HG03064 (cell line): ENCODE results near the gene MAPK4.
"Not testable (repeated sequence)": the region's sequence is repeated elsewhere in the genome, so short reads cannot be mapped to it uniquely, and the experiment has no call there.

Experiments
- ATAC-seq: cut with Tn5 transposase; IDR thresholded peaks from one replicate; pipeline ENCODE4 v1.9.1; 2021; ENCODE audit warnings: low read depth; ENCODE audit not compliant: unreplicated experiment

The MAPK4 gene

DNA sequence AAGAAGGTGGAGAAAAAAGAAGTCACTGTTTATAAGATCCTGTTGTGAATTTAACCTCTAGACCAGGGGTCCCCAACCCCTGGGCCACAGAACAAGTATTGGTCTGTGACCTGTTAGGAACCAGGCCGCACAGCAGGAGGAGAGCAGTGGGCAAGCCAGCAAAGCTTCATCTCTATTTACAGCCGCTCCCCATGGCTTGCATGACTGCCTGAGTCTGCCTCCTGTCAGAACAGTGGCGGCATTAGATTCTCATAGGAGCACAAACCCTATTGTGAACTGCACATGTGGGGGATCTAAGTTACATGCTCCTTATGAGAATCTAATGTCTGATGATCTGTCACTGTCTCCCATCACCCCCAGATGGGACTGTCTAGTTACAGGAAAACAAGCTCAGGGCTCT, 13.3 kb downstream of the MAPK4 start:
- ATAC-seq: not testable (repeated sequence)

DNA sequence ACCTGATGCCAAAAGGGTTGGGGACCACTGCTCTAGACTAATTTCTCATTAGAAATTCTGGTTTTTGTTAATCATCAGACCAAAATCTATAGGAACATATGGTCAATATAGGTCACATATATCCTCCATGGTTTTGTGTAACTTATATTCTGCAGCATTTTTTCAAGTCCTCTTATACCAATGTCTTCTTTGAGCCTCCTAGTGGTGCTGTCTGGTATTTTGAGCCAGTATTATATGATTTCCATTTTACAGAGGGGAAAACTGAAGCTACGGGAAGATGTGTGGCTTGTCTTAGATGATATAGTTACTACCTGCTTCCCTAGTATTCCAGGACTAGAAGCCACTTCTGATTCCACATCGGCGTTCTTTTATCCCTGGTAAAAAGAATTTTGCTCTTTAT, 13.8 kb downstream of the MAPK4 start:
- ATAC-seq: no peak

DNA sequence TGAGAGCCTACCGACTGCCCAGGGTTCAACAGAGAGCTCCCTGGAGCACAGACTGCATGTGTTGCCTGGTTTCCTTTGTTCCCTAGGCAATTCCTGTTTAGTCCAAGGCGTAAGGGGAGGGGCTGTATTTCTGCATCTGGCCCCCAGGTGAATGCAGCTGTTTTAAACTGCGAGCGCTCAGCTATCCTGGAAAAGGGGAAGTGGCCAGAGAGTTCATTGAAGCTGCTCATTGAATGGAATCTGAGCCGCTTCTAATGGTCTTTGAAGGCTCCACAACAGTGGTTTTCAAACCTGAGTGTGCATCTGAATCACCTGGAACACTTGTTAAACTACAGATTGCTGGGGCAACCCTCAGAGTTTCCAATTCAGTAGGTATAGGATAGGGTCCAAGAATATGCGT, 18.1 kb downstream of the MAPK4 start:
- ATAC-seq: no peak

DNA sequence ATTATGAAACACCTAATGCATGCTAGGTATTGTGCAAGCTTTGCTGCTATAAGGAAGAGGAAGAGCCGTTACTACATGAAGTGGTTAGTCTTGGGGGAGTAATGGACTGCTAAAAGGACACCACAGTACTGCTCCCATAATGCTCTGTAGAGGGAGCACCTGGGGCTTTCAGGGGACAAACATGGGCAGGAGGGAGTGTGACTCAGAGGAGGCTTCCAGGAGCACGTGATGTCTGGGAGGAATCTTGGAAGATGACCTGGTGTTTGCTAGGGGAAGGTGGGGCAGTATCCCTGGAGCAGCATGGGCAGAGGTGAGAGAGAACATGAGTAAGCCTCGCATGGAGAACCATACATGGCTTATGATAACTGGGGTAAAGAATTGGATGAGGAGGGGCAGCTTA, 18.8 kb downstream of the MAPK4 start:
- no peak for ATAC-seq

DNA sequence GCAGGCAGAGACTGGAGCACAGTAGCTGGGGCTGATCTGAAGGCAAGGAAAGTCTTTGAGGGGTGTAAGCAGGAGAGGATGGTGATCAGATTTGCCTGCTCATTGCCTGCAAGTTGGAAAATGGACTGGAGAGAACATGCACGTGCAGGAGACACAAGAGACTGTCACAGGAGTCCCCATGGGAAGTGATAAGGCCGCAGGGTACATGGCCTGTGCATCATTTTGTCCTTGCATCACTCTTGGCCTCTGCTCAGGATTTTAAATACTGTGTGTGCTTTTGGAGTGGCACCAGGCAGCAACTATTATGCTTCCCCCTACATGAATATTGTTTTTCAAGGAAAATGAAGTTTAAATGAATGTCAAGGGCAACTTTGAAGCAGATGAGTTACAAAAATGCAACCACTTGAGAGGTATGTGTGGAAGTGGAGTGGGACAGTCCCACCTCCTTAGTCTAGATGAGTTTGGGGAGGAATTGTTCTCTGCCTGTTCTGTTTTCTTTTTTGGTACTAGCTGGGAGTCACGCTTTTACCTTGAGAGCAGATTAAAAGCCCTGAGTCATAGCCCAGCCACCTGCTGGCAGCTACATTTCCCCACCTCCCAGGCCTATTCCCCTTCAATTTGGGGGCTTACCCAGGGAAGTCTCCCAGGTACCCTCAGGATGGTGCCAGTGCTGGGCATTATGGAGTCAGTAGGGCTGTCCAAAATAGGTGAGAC, 19.3 kb downstream of the MAPK4 start:
- ATAC-seq: no peak

DNA sequence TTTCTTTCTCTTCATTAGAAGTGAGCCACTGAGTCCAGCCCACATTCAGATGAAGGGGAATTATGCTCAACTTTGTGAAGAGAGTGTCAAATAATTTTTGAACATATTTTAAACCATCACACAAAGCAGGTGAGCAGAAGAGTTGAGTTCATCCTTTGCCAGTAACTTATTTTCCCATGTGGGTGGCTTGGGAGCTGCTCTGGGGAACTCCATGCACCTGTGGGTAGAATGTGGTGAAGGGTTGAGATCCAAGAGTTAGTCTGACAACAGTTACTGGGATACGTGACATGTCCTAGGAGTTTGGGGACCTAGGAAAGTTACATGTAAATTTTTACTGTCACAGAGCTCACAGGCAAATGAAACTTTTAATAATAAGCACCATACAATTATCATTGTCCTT, 21.6 kb downstream of the MAPK4 start:
- no peak for ATAC-seq

DNA sequence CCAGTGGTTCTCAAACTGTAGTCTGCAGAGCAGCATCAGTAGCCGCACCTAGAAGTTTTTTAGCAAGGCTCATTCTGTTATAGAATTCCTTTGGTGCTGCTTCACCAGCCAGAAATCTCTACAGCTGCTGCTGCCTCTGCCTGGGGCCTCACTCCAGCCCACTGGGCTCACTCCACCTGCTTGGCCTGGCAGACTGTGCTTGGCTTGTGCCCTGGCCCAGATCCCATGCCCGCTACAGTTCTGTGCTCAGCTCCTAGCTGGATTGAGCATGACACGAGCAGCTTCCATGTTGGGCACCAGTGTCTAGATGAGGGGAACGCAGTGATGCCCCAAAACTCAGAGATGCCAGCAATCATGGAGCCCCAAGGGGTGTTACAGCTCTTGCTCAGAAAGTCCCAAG, 22.6 kb downstream of the MAPK4 start:
- no peak for ATAC-seq

DNA sequence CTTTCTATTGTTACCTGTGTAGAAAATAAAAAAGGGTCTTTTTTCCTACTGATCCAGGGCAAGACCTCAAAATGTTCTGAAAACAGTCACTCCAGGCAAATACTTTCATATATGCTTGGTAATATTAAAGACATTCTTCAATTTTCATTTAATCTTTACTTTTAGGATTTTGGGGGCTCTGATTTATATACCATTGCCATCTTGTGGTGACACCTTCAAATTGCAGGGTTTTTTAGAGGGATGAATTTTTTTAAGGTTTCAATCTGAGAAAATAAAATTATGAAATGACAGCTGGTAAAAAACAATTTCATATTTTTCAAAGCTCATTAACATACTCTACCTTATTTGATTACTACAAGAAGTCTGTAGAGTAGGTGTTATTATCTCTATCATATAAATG, 26.8 kb downstream of the MAPK4 start:
- ATAC-seq: no peak

DNA sequence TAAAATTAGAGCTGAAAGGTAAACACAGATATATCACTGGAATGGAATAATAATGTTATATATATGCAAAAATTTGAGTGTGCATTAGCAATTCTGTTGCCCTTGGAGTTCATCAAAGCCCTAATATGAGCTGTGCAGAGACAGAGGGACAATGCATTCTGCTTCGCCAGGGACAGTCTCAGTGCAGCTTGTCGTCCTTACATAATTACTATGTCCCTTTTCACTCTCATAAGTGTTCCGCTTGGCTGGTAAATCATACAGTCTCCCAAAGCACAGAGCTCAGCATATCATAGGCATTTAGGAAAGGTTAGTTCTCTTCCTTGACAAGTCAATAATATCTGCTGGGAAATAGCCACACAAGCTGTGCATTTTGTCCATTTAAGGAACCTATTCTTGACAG, 30.7 kb downstream of the MAPK4 start:
- no peak for ATAC-seq

DNA sequence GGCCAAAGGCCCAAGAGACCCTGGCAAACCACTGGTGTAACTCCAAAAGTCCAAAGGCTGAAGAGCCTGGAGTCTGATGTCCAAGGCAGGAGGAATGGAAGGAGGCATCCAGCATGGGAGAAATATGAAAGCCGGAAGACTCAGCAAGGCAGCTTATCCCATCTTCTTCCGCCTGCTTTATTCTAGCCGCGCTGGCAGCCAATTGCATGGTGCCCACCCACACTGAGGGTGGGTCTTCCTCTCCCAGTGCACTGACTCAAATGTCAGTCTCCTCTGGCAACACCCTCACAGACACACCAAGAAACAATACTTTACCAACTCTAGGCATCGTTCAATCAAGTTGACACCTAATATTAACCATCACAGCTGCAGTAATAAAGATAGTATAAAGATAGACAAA, 34.1 kb downstream of the MAPK4 start:
- ATAC-seq: no peak

DNA sequence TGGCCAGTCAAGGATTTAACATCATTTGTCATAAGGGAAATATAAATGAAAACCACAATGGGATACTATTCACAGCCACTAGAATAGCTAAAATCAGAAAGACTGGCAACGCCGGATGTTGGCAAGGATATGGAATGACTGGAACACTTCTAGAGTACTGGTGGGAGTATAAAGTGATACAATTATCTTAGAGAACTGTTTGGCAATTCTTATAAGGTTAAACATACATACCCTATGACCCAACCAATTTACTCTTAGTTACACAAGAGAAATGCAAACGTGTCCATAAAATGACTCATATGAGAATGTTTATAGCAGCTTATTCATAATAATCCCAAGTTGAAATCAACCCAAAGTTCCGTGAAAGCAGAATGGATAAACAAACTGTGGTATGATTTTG, 35.1 kb downstream of the MAPK4 start:
- ATAC-seq: no peak

DNA sequence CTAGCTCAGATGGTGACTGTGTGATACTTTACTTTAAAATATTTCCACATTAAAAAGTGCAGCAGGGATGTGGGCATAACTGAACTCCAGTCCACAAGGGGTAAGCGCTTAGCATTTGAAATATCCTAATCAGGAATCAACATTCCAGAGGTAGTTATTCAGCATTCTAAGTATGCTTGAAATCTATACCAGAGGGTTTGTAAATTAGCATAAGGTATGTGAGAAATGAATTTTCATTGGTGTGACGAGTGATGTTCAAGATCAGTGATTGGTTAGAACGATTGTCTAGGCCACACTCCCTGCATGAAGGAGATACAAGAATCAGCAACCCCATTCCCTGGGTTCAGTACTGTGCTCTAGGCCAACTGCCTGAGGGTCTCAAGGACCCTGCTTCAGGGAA, 42.6 kb downstream of the MAPK4 start:
- no peak for ATAC-seq

DNA sequence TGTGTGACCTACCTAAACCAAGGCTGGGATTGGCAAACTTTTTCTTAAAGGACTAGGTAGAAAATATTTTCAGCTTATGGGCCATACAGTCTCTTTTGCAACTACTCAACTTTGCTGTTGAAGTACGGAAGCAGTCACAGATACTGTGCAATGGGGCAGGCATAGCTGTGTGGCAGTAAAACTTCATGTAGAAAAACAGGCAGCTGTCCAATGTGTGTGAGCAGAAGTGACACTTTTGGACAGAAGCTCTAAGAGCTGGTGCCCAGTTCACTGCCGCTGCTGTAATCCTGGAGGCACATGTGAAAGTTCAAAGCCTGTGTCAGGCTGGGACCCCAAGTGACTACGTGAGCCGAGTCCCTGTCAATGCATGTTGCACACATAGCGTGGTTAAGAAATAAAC, 46.7 kb downstream of the MAPK4 start:
- ATAC-seq: no peak

DNA sequence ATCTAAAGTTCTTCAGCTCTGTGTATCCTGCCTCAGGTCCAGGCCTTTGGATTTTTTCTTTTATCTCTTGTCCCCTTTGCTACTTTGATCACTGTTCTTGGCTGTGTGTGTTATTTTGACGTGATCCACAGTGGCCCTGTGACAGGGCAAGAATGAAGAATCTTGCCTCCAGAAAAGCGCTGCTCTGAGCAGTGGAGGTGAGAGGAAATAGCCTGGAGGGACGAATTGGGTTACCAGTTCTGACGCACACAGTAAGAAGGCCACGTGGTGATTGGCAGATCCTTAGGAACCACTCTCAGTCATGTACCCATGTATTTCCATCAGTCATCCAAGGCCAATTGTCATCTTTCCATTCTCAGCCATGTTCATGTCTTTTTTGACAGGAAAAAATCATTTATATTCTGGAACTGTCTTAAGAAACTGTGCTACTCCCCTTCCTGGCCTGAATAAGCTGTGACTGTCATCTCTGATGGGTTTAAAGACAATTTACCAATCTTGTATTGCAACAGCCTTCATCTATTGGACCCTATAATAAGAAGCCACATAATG, 47.6 kb downstream of the MAPK4 start:
- no peak for ATAC-seq

DNA sequence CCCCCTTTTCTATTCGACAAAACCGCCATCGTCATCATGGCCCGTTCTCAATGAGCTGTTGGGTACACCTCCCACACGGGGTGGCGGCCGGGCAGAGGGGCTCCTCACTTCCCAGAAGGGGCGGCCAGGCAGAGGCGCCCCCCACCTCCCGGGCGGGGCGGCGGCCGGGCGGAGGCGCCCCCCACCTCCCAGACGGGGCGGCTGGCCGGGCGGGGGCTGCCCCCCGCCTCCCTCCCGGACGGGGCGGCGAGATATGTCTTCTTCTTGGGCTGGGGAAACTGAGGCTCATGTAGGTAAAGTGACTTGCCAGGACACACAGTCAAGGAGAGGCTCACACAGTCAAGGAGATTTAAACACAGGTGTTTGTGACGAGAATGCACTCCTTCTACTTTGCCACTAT, 49.3 kb downstream of the MAPK4 start:
- ATAC-seq: not testable (repeated sequence)

DNA sequence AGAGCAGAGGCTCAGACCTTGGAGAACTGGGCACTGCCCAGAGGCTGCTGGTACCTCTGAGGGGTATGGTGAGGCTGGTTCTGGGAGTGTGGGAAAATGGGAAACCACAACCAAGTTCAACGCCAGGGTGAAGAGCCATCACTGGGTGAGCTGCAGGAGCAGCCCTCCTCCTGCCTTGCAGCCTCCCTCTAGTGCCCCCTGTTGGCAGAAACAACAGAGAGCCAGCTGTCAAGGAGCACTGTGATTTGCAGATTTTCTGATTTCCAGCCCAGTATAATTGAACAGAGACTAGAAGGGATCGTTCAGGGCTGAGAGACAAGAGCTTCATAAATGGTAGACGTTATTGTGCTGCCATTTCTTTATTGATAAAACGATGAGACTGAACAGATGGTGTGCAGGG, 50.5 kb downstream of the MAPK4 start:
- no peak for ATAC-seq

DNA sequence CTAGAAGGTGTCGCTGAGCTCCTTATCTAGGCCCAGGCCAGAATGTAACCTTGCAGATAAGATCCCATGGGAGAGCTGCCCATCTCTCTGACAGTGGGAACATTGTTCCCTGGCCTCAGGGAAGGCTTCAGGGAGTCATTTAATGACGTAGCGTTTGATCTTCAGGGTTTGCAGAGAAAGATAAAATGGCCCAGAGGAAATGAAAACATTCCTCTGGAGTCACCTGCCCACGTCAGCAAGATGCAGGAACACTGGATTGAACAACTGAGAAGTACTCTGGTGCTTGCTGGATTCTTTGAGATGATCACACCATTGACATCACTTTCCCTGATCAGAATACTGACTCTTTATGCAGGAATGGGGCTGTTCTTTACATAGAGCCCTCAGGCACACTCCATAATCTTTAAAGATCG, 51.6 kb downstream of the MAPK4 start:
- ATAC-seq: no peak

DNA sequence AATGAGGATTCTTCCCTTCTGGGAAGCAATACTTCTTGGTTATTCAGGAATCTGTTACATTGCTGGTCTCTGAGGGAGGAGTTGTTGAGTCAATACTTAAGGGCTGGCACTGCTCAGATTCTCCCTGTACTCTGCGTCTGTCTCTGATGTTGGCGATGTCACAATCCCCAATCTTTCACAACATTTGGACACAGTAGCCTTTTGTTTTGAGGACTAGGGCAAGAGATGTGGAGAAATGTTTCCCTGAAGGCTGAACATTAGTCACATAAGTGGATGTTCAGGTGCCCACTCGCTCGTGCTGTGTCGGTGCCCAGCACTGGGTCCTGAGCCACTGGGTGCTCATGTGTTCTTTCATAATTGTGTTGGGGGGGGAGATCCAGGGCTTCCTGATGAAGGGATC, 55.0 kb downstream of the MAPK4 start:
- no peak for ATAC-seq

DNA sequence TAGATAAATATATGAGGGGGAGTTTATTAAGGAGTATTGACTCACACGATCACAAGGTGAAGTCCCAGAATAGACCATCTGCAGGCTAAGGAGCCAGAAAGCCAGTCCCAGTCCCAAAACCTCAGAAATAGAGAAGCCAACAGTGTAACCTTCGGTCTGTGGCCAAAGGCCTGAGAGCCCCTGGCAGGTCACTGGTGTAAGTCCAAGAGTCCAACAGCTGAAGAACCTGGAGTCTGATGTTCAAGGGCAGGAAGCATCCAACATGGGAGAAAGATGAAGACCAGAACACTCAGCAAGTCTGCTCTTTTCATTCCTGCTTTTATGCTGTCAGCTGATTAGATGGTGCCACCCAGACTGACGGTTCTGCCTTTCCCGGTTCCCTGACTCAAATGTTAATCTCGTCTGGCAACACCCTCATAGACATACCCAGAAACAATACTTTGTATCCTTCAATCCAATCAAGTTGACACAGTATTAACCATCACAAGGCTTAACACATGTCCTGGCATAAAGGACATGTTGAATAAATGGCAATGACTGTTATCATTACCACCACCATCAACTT, 56.7 kb downstream of the MAPK4 start:
- no peak for ATAC-seq

DNA sequence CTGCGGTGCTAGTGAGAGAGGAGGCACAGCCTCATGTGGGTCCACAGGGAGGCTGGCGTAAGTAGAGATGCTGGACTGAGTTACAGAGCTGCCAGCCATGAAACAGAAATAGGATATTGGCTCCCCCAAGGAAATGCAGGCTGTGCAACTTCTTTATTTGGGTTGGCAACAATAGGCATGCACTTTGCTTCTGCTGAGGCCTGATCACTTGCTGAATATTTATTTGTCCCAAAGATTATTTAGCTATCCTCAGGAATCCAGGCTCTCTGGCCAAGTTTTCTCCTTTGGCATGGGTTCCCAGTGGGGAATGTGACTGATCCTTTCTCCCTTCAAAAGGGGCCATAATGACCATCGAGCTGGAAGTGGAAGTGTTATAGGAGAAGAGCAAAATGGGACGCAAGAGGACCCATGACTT, 60.0 kb downstream of the MAPK4 start:
- ATAC-seq: no peak

DNA sequence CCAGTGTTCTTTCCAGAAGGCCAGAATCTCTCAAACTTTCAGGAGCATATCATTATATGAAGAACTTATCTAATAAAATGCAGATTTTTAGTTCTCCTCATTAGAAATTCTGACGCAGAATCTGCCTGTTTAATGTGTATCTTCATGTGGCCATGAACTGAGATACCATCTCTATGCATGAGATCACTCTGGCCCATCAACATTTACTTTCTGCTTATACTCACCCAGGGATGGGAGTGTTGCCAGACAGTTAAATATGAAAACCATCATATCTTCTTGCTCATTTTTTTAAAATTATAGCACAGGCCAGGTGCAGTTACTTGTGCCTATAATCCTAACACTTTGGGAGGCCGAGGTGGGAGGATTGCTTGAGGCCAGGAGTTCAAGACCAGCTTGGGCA, 60.4 kb downstream of the MAPK4 start:
- no peak for ATAC-seq

DNA sequence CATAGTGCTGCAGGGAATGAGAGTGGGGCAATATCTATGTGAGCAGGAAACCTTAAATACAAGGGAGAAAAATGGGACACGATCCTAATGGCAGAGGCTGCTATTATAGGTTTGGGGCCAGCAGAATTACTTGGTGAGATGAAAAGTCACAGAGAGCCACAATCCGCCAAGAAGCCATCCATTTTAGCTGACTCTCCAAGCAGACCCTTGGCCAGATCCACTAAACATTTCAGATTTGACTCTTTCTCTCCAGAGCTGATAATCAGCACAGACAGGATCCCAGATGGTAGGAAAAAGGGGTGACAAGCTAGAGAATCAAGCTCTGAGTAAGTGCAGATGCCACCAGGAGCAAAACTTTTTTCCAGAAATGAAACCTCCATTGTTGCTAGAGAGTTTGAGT, 61.5 kb downstream of the MAPK4 start:
- no peak for ATAC-seq
